Activated CD8-positive, alpha-beta memory T cell treated with anti-CD3 and anti-CD28 coated beads, Interleukin-2, amount 50 U/mL, for 24 hours (primary cell): ENCODE data around the gene YTHDC1.
"Not testable (repeated sequence)": the region's sequence is repeated elsewhere in the genome, so short reads cannot be mapped to it uniquely, and the experiment has no call there.

Experiments
- DNase-seq: peaks from one replicate; pipeline ENCODE4 v3.0.0-alpha.2; 2020; ENCODE audit errors: extremely low read depth

YTHDC1 gene

GRCh38 chr4:68349649-68350360 is at the start of gene YTHDC1:
Gene YTHDC1 (minus strand): TSS chr4:68350090. CDS start chr4:68349753, 337 bp downstream.
- DNase-seq, result peak; percentile 91

GRCh38 chr4:68399306-68399705 is 49.4 kb upstream of the YTHDC1 start:
- DNase-seq, result no peak

GRCh38 chr4:68396756-68397155 is 46.9 kb upstream of the YTHDC1 start:
- no peak for DNase-seq

GRCh38 chr4:68391436-68391835 is 41.5 kb upstream of the YTHDC1 start:
- DNase-seq, result no peak

- DNase-seq, result no peak
Observed at GRCh38 chr4:68390205-68390935, 40.5 kb upstream of the YTHDC1 start.

GRCh38 chr4:68389386-68389913 is 39.6 kb upstream of the YTHDC1 start:
- not testable (repeated sequence) for DNase-seq

GRCh38 chr4:68388347-68388865 is 38.5 kb upstream of the YTHDC1 start:
- DNase-seq, result no peak

GRCh38 chr4:68385267-68385666 is 35.4 kb upstream of the YTHDC1 start:
- no peak for DNase-seq

- no peak for DNase-seq
Observed at GRCh38 chr4:68383115-68383514, 33.2 kb upstream of the YTHDC1 start.

- DNase-seq, result no peak
Observed at GRCh38 chr4:68378226-68378625, 28.3 kb upstream of the YTHDC1 start.

GRCh38 chr4:68375667-68376559 is 26.0 kb upstream of the YTHDC1 start:
- no peak for DNase-seq

GRCh38 chr4:68373513-68373912 is 23.6 kb upstream of the YTHDC1 start:
- DNase-seq, result no peak

GRCh38 chr4:68372588-68372987 is 22.7 kb upstream of the YTHDC1 start:
- DNase-seq, result no peak

- DNase-seq, result no peak
Observed at GRCh38 chr4:68369142-68369805, 19.4 kb upstream of the YTHDC1 start.

- no peak for DNase-seq
Observed at GRCh38 chr4:68368691-68369131, 18.8 kb upstream of the YTHDC1 start.

- no peak for DNase-seq
Observed at GRCh38 chr4:68367835-68368234, 17.9 kb upstream of the YTHDC1 start.

GRCh38 chr4:68366600-68366999 is 16.7 kb upstream of the YTHDC1 start:
- DNase-seq, result no peak

GRCh38 chr4:68365068-68365467 is 15.2 kb upstream of the YTHDC1 start:
- DNase-seq, result no peak

GRCh38 chr4:68361146-68361589 is 11.3 kb upstream of the YTHDC1 start:
- DNase-seq, result no peak

- DNase-seq, result no peak
Observed at GRCh38 chr4:68360231-68360968, 10.5 kb upstream of the YTHDC1 start.
